Left lung (tissue), 10 donors: ENCODE data around the gene DNAAF9. TPM values are rescaled to one million over a fixed set of nuclear protein-coding genes. Genes with fewer than 3 reads are reported as not detected.

Experiments
- ATAC-seq: fragments of 200-7000 bp; cut with Tn5 transposase; one replicate; pipeline ENCODE4 v1.9.1; 2020; ENCODE audit warnings: moderate library complexity
- DNase-seq, 4 donors: peaks; one replicate each; pipeline ENCODE4 v3.0.0-alpha.2; 2013 to 2020
- H3K27ac ChIP-seq, 2 donors: fragments of 200-600 bp; sonication (generic) in 1 of 2; one replicate each; pipeline versions ENCODE4 v1.5.0 to v1.8.0; 2020 to 2021
- H3K27me3 ChIP-seq, 2 donors: fragments of 200-600 bp; sonication (generic) in 1 of 2; one replicate each; pipeline versions ENCODE4 v1.5.0 to v1.8.0; 2020 to 2021
- H3K36me3 ChIP-seq, 2 donors: fragments of 200-600 bp; sonication (generic) in 1 of 2; one replicate each; pipeline versions ENCODE4 v1.5.0 to v1.8.0; 2020 to 2021
- H3K4me1 ChIP-seq, 2 donors: fragments of 200-600 bp; one replicate each; pipeline ENCODE4 v1.8.0; 2021
- H3K4me3 ChIP-seq, 2 donors: fragments of 200-600 bp; sonication (generic) in 1 of 2; one replicate each; pipeline versions ENCODE4 v1.5.0 to v1.8.0; 2020 to 2021; ENCODE audit warnings: mild to moderate bottlenecking in 1 of 2
- H3K9me3 ChIP-seq, 2 donors: fragments of 200-600 bp; sonication (generic) in 1 of 2; one replicate each; pipeline versions ENCODE4 v1.5.0 to v1.8.0; 2020 to 2021
- CTCF ChIP-seq, 2 donors: fragments of 200-600 bp; sonication (generic) in 1 of 2; IDR thresholded peaks; one replicate each; pipeline versions ENCODE4 v1.5.0 to v1.8.0; 2021; ENCODE audit warnings: antibody characterized with exemption in 2 of 2
- intact Hi-C, 2 donors: fragments of 100-400 bp; cut with DNase I; formaldehyde crosslinking; loops; one replicate each; pipeline versions ENCODE4 v1.11.2 to v1.14.2; 2022
- polyA plus RNA-seq, 6 donors: library from polyadenylated mRNA; unstranded; fragments of 120-200 nt; gene quantifications; one replicate each; pipeline ENCODE4 v1.2.1, GENCODE V29; 2013; ENCODE audit not compliant: insufficient read length in 6 of 6
- total RNA-seq, 2 donors: library from RNA; stranded (reverse); fragmentation: NEBNext Ultra II Directional; extraction: Animal tissue kit (Norgen Biotek cat#: 25700); gene quantifications; one replicate each; pipeline ENCODE4 v1.2.1, GENCODE V29; 2021
- donor health status: DM: no; HTN: yes; CAD: no.
- donor health status: DM: no; HTN: no; CAD: no.

Gene DNAAF9
- total and polyA plus RNA-seq, 8 donors: 16.9 to 26.3 (median 25.0) TPM

- Histone ChIP-seq H3K27ac (peak overlapping the region; percentile 81 to 89), H3K27me3 (no peaks in the 10 kb centered on the region), H3K4me3 (peak overlapping the region; percentile 71 to 75), H3K9me3 (no peaks in the 10 kb centered on the region), H3K4me1 (peaks cover 4 to 17% of the 10 kb centered on the region in 2 donors), H3K36me3 (no peaks in the 10 kb centered on the region)
- TF ChIP-seq CTCF (IDR thresholded peaks at IDR 0.05): no peak
- DNase-seq (peak in 2 of 4 donors; percentile 38 to 60), ATAC-seq (peak; percentile 0)
- intact Hi-C loops: no loop called here
These were observed 909 bp downstream of the DNAAF9 start for GRCh38 chr20:3406481-3407039.

GRCh38 chr20:3405696-3406358 is 1.6 kb downstream of the DNAAF9 start:
- H3K36me3 ChIP-seq: no peaks in the 10 kb centered on the region
- H3K27ac ChIP-seq: peak overlapping the region; percentile 81 to 89
- no peaks in the 10 kb centered on the region for H3K27me3 ChIP-seq
- H3K4me3 ChIP-seq: peak overlapping the region; percentile 71 to 75
- TF ChIP-seq CTCF (IDR thresholded peaks at IDR 0.05): no peak
- DNase-seq (no peak), ATAC-seq (no peak)
- intact Hi-C loops: no loop called here
- no peaks in the 10 kb centered on the region for H3K9me3 ChIP-seq
- peaks cover 4 to 17% of the 10 kb centered on the region in 2 donors for H3K4me1 ChIP-seq

- no peaks in the 10 kb centered on the region for H3K36me3 ChIP-seq
- H3K4me3 ChIP-seq: no peak overlapping the region
- intact Hi-C loops: no loop called here
- peaks cover 4 to 17% of the 10 kb centered on the region in 2 donors for H3K4me1 ChIP-seq
- TF ChIP-seq CTCF (IDR thresholded peaks at IDR 0.05): no peak
- DNase-seq: no peak
- H3K9me3 ChIP-seq: no peaks in the 10 kb centered on the region
- no peak overlapping the region for H3K27ac ChIP-seq
- no peak for ATAC-seq
- H3K27me3 ChIP-seq: no peaks in the 10 kb centered on the region
These were observed 2.3 kb downstream of the DNAAF9 start for GRCh38 chr20:3405139-3405538.

GRCh38 chr20:3404402-3404801 is 3.1 kb downstream of the DNAAF9 start:
- H3K27ac ChIP-seq: no peak overlapping the region
- H3K4me1 ChIP-seq: peaks cover 4 to 17% of the 10 kb centered on the region in 2 donors
- intact Hi-C loops: no loop called here
- no peaks in the 10 kb centered on the region for H3K36me3 ChIP-seq
- no peaks in the 10 kb centered on the region for H3K27me3 ChIP-seq
- DNase-seq (no peak), ATAC-seq (no peak)
- no peaks in the 10 kb centered on the region for H3K9me3 ChIP-seq
- no peak overlapping the region for H3K4me3 ChIP-seq
- TF ChIP-seq CTCF (IDR thresholded peaks at IDR 0.05): no peak

- H3K4me1 ChIP-seq: peaks cover 4 to 17% of the 10 kb centered on the region in 2 donors
- ATAC-seq (no peak), DNase-seq (no peak)
- H3K9me3 ChIP-seq: no peaks in the 10 kb centered on the region
- TF ChIP-seq CTCF (IDR thresholded peaks at IDR 0.05): no peak
- no peaks in the 10 kb centered on the region for H3K27me3 ChIP-seq
- no peak overlapping the region for H3K27ac ChIP-seq
- intact Hi-C loops: no loop called here
- no peaks in the 10 kb centered on the region for H3K36me3 ChIP-seq
- H3K4me3 ChIP-seq: no peak overlapping the region
These were observed 3.7 kb downstream of the DNAAF9 start for GRCh38 chr20:3403741-3404140.
